Measurements from ENCODE around the gene ENOX2. TPM values are rescaled to one million over a fixed set of nuclear protein-coding genes. Genes with fewer than 3 reads are reported as not detected.

The ENOX2 gene
- total RNA-seq, 1 donor from 2014 or later = 15.4 TPM

DNA sequence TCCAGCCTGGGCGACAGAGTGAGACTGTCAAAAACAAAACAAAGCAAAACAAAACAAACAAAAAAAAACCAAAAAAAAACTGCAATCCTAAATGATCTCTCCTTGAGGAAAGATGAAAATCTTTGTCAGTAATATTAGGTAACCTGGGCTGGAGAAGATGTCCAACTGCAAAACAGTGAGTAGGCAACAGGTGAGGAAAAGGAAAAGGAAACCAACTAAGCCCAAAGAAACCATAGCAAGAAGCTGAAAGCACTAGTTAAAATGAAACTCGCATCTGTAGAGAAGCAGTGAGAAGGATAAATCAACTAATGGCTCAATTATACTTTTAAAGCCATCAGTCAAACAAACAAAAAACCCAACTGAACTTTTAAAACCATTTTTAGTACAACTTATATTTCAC lies 54.2 kb downstream of the ENOX2 start:
- H3K4me3 Mint-ChIP-seq (ENCODE audit: unreplicated experiment) = no peak overlapping the region
- no peak overlapping the region for H3K27ac Mint-ChIP-seq (ENCODE audit: unreplicated experiment)
- no peaks in the 10 kb centered on the region for H3K9me3 Mint-ChIP-seq (ENCODE audit: unreplicated experiment)
- TF ChIP-seq, protein P1, sequence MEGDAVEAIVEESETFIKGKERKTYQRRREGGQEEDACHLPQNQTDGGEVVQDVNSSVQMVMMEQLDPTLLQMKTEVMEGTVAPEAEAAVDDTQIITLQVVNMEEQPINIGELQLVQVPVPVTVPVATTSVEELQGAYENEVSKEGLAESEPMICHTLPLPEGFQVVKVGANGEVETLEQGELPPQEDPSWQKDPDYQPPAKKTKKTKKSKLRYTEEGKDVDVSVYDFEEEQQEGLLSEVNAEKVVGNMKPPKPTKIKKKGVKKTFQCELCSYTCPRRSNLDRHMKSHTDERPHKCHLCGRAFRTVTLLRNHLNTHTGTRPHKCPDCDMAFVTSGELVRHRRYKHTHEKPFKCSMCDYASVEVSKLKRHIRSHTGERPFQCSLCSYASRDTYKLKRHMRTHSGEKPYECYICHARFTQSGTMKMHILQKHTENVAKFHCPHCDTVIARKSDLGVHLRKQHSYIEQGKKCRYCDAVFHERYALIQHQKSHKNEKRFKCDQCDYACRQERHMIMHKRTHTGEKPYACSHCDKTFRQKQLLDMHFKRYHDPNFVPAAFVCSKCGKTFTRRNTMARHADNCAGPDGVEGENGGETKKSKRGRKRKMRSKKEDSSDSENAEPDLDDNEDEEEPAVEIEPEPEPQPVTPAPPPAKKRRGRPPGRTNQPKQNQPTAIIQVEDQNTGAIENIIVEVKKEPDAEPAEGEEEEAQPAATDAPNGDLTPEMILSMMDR (IDR thresholded peaks at IDR 0.05; ENCODE audit: partially characterized antibody, unreplicated experiment) = no peak
- peaks cover 5% of the 10 kb centered on the region for H3K4me1 Mint-ChIP-seq (ENCODE audit: low read depth, unreplicated experiment)
- no peak for DNase-seq
- H3K27me3 Mint-ChIP-seq (ENCODE audit: unreplicated experiment) = no peaks in the 10 kb centered on the region
- no peaks in the 10 kb centered on the region for H3K36me3 Mint-ChIP-seq (ENCODE audit: unreplicated experiment)

DNA sequence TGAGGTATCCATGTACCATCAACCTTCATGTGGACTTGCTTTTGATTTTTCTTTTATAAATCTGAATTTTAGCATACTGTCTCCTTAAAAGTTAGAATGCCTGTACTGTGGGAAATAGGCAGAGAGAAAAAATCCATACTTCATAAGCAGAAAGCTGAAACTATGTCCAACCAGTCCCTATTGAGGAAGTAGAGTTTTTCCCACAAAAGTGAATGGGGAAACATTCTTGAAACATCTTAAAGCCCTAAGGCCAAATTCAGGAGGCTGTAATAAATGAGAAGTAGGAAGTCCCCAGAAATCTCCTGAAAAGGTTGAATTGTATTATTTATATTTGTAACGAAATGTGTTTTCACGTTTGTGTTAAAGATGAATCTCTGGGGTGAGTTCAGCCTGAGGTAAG lies 56.3 kb downstream of the ENOX2 start:
- Mint-ChIP-seq H3K9me3 (ENCODE audit: unreplicated experiment) (peaks cover 2% of the 10 kb centered on the region), H3K36me3 (ENCODE audit: unreplicated experiment) (no peaks in the 10 kb centered on the region), H3K27ac (ENCODE audit: unreplicated experiment) (no peak overlapping the region), H3K4me3 (ENCODE audit: unreplicated experiment) (no peak overlapping the region), H3K4me1 (ENCODE audit: low read depth, unreplicated experiment) (peaks cover 8% of the 10 kb centered on the region), H3K27me3 (ENCODE audit: unreplicated experiment) (peaks cover 1% of the 10 kb centered on the region)
- DNase-seq = no peak
- TF ChIP-seq, protein P1 (IDR thresholded peaks at IDR 0.05; ENCODE audit: partially characterized antibody, unreplicated experiment) = no peak

DNA sequence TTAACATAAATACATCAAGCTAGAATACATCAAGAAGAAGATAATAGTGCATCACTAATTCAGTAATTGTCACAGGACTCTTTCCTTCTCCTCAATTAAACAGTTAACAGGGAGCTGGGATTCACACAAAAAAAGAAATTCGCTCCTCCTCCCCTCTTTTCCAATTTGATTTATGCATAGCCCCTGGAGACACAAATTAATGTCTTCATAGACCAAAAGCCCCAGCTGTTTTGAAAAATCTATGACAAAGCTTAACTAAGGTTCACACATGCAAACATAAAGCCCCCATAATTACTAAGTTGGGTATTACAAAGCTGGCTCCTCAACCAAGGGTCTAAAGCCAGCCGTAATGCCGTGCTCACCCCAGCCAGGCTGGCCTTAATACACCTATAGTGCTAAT lies 61.2 kb downstream of the ENOX2 start:
- Mint-ChIP-seq H3K4me3 (ENCODE audit: unreplicated experiment) (no peak overlapping the region), H3K36me3 (ENCODE audit: unreplicated experiment) (no peaks in the 10 kb centered on the region), H3K27ac (ENCODE audit: unreplicated experiment) (no peak overlapping the region), H3K27me3 (ENCODE audit: unreplicated experiment) (peaks cover 1% of the 10 kb centered on the region), H3K9me3 (ENCODE audit: unreplicated experiment) (peaks cover 2% of the 10 kb centered on the region), H3K4me1 (ENCODE audit: low read depth, unreplicated experiment) (peaks cover 9% of the 10 kb centered on the region)
- no peak for DNase-seq
- TF ChIP-seq, protein P1 (IDR thresholded peaks at IDR 0.05; ENCODE audit: partially characterized antibody, unreplicated experiment) = no peak

DNA sequence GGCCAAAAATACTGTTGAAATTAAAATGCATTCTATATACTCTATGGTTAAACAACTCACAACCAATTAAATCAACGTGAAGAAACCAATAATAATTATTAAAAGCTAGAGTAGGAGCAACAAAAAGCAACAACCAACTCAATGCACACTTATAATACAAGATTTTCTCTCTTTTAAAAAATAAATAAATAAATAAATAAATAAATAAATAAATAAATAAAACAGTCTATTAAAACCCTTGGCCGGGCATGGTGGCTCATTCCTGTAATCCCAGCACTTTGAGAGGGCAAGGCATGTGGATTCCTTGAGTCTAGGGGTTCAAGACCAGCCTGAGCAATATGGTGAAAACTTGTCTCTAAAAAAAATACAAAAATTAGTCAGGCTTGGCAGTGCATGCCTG lies 62.7 kb downstream of the ENOX2 start:
- Mint-ChIP-seq H3K4me3 (ENCODE audit: unreplicated experiment) (no peak overlapping the region), H3K27me3 (ENCODE audit: unreplicated experiment) (peaks cover 1% of the 10 kb centered on the region), H3K9me3 (ENCODE audit: unreplicated experiment) (peaks cover 2% of the 10 kb centered on the region), H3K27ac (ENCODE audit: unreplicated experiment) (no peak overlapping the region), H3K36me3 (ENCODE audit: unreplicated experiment) (no peaks in the 10 kb centered on the region), H3K4me1 (ENCODE audit: low read depth, unreplicated experiment) (peaks cover 9% of the 10 kb centered on the region)
- DNase-seq = no peak
- TF ChIP-seq, protein P1 (IDR thresholded peaks at IDR 0.05; ENCODE audit: partially characterized antibody, unreplicated experiment) = no peak

DNA sequence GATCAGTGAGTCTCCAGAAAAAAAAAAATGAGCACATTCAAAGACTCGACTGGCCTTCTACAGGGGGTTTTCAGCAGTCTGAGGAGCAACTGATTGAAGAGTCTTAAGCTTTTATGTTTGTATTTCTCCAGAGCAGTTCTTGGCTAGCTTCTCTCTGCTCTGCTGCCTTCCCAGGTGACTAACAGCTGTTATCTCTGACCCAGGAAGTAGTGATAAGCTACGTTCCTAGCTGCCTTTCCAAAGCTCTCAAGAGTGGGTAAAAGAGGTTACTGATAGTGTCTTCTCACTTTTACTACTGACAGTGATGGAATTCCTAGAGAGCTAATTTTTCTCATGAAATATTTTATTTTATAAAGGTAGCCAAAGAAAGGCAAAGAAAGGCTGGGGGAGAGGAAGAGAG lies 66.6 kb downstream of the ENOX2 start:
- TF ChIP-seq, protein P1 (IDR thresholded peaks at IDR 0.05; ENCODE audit: partially characterized antibody, unreplicated experiment) = no peak
- Mint-ChIP-seq H3K27ac (ENCODE audit: unreplicated experiment) (no peak overlapping the region), H3K36me3 (ENCODE audit: unreplicated experiment) (no peaks in the 10 kb centered on the region), H3K4me3 (ENCODE audit: unreplicated experiment) (no peak overlapping the region), H3K4me1 (ENCODE audit: low read depth, unreplicated experiment) (peaks cover 1% of the 10 kb centered on the region), H3K9me3 (ENCODE audit: unreplicated experiment) (no peaks in the 10 kb centered on the region), H3K27me3 (ENCODE audit: unreplicated experiment) (no peaks in the 10 kb centered on the region)
- no peak for DNase-seq

Data from glutamatergic neuron (in vitro differentiated cells).